KMS-11 (cell line): ENCODE results near the gene STPG1.

Source experiments
- H2AFZ ChIP-seq: fragments of 200-600 bp; sonication (generic); 2 replicates; pipeline ENCODE4 v1.6.1; 2016; ENCODE audit warnings: antibody characterized with exemption, mixed run types, low read depth
- H3K27ac ChIP-seq: fragments of 200-600 bp; sonication (generic); 2 replicates; pipeline ENCODE4 v1.6.1; 2016; ENCODE audit warnings: mild to moderate bottlenecking, mixed run types
- H3K27me3 ChIP-seq: fragments of 200-600 bp; sonication (generic); 2 replicates; pipeline ENCODE4 v1.6.1; 2017; ENCODE audit warnings: mild to moderate bottlenecking, low read depth, mixed run types, moderate library complexity; ENCODE audit not compliant: insufficient read depth
- H3K36me3 ChIP-seq: fragments of 200-600 bp; sonication (generic); 2 replicates; pipeline ENCODE4 v1.6.1; 2017; ENCODE audit warnings: mild to moderate bottlenecking, mixed run types; ENCODE audit not compliant: insufficient read depth
- H3K4me1 ChIP-seq: fragments of 200-600 bp; sonication (generic); 2 replicates; pipeline ENCODE4 v1.6.1; 2016; ENCODE audit warnings: mild to moderate bottlenecking, low read depth, mixed run types; ENCODE audit not compliant: poor library complexity, severe bottlenecking
- H3K4me2 ChIP-seq: fragments of 200-600 bp; sonication (generic); 2 replicates; pipeline ENCODE4 v1.7.0; 2016; ENCODE audit warnings: mild to moderate bottlenecking, mixed run types
- H3K4me3 ChIP-seq: fragments of 200-600 bp; sonication (generic); IDR thresholded peaks from 2 replicates; pipeline ENCODE4 v1.6.1; 2017; ENCODE audit warnings: low read depth, low read length, mixed read lengths; ENCODE audit not compliant: insufficient read depth
- H3K79me2 ChIP-seq: fragments of 200-600 bp; sonication (generic); 2 replicates; pipeline ENCODE4 v1.6.1; 2016; ENCODE audit warnings: low read depth, mixed run types; ENCODE audit not compliant: insufficient read depth
- H3K9ac ChIP-seq: fragments of 200-600 bp; sonication (generic); 2 replicates; pipeline ENCODE4 v1.6.1; 2016; ENCODE audit warnings: mild to moderate bottlenecking, mixed run types
- H4K20me1 ChIP-seq: fragments of 200-600 bp; sonication (generic); 2 replicates; pipeline ENCODE4 v1.6.1; 2016; ENCODE audit warnings: mild to moderate bottlenecking, mixed run types; ENCODE audit not compliant: insufficient read depth
- CTCF ChIP-seq: fragments of 200-600 bp; sonication (generic); conservative IDR thresholded peaks from 2 replicates; pipeline ENCODE4 v1.6.1; 2017; ENCODE audit warnings: low read depth, mild to moderate bottlenecking, antibody characterized with exemption, low read length, moderate library complexity, mixed read lengths

STPG1 gene

DNA sequence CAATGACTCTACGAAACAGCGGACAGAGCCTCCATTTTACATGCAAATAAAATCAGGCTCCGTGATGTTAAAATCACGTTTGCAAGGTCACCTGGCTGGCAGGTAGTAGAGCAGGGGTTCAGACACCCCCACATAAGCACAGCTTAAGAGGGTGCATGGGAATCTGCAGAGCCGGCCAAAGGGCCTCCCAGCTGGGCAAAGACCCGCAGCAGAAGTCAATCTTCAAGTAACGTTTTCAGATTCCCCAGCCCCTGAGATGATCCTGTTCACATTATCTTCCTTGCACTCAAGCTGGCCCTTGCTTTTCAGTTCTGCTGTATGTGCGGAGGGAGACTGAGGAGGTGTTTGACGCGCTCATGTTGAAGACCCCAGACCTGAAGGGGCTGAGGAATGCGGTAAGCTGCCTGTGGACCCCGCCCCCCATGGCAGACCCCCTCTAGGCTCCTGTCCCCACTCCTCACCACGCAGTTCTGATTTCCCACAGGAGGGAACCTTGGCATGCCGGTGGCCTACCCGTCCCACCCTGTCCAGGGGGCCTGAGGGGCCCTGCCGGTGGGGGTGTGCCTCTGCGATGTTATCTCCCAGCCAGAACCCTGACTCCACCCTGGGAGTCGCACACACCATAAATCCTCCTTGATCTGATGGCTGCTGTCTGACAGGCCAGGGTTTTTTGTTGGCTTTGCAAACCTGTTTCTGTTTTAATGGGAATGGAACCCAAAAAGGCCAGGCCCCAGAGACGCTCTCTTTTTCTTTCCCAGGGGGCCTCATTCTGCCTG is 66.2 kb downstream of the STPG1 start:
- Histone ChIP-seq H3K9ac (no peak overlapping the region), H3K4me1 (peaks cover 21% of the 10 kb centered on the region), H3K79me2 (no peaks in the 10 kb centered on the region), H3K4me3 (no peak overlapping the region), H2AFZ (no peak overlapping the region), H3K4me2 (no peak overlapping the region), H3K36me3 (no peaks in the 10 kb centered on the region), H3K27me3 (no peaks in the 10 kb centered on the region), H4K20me1 (no peaks in the 10 kb centered on the region), H3K27ac (no peak overlapping the region)
- TF ChIP-seq CTCF: no peak

DNA sequence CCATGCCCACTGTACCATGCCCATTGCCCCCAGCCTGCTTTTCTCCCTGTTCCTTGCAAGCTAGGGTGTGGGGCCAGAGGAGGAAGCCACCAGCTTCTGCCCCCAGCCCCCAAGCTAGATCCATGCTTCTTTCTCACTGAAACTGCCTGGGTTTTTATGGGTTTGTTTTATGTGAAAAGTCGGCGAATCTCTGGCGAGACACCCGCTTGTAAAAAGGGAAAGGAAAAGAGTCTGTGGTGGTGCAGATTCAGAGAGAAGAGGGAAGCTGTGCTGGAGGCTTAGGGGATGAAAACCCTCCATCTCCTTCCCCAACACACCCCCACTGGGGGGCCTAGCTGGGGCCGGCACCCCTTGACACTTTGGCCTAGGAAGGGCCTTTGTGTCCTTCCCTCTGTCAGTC is 68.2 kb downstream of the STPG1 start:
- H3K4me1 ChIP-seq: peaks cover 1% of the 10 kb centered on the region
- H3K4me3 ChIP-seq: no peak overlapping the region
- H3K36me3 ChIP-seq: no peaks in the 10 kb centered on the region
- H3K4me2 ChIP-seq: no peak overlapping the region
- no peak overlapping the region for H3K9ac ChIP-seq
- no peaks in the 10 kb centered on the region for H4K20me1 ChIP-seq
- no peaks in the 10 kb centered on the region for H3K27me3 ChIP-seq
- H3K79me2 ChIP-seq: no peaks in the 10 kb centered on the region
- H2AFZ ChIP-seq: no peak overlapping the region
- H3K27ac ChIP-seq: no peak overlapping the region
- no peak for TF ChIP-seq CTCF

GRCh38 chr1:24344090-24344742 is 69.4 kb downstream of the STPG1 start:
- Histone ChIP-seq H3K36me3 (no peaks in the 10 kb centered on the region), H3K27me3 (no peaks in the 10 kb centered on the region)

DNA sequence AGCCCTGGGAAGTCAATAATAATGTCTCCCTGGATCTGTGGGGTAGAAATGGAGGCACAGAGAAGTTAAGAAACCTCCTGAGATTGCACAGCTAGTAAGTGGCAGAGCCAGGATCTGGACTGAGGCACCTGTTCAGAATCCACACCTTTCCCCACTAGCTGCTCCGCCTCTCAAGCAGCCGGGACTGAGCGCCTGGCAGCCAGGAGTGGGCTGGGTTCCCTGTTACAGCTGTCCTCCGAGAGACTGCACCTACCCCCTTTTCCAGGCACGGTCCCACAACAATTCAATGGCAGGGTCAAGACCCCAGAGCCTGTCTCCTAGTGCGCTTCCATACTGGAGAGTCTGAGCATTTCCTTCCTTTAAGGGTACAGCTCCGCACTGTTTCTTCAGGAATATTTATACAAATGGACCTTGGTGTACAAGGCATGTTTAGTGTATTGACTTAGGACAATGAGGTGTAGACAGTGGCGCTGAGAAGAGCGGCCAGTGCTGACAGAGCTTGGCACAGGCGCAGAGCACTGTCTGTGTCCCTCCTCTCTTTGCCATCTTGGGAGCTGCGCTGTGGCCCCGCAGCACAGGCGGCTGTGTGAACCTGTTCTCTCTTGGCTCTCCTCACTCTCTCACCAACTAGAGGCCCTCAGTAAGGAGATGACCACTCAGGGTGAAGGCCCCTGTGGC is 70.0 kb downstream of the STPG1 start:
- Histone ChIP-seq H2AFZ (no peak overlapping the region), H3K4me2 (no peak overlapping the region), H3K27me3 (no peaks in the 10 kb centered on the region), H4K20me1 (no peaks in the 10 kb centered on the region), H3K36me3 (no peaks in the 10 kb centered on the region), H3K9ac (no peak overlapping the region), H3K4me3 (no peak overlapping the region), H3K27ac (no peak overlapping the region), H3K79me2 (no peaks in the 10 kb centered on the region), H3K4me1 (no peaks in the 10 kb centered on the region)
- TF ChIP-seq CTCF: no peak

More at GRCh38 chr1:24344090-24344742, 69.4 kb downstream of the STPG1 start:
- Histone ChIP-seq H3K79me2 (no peaks in the 10 kb centered on the region), H3K9ac (no peak overlapping the region), H3K4me2 (no peak overlapping the region), H3K4me1 (no peaks in the 10 kb centered on the region), H4K20me1 (no peaks in the 10 kb centered on the region), H3K4me3 (no peak overlapping the region), H3K27ac (no peak overlapping the region), H2AFZ (no peak overlapping the region)
- TF ChIP-seq CTCF: no peak
